Lung microvascular endothelial cell (primary cell): Measurements from ENCODE around the gene SH2D2A. TPM values are rescaled to one million over a fixed set of nuclear protein-coding genes. Genes with fewer than 3 reads are reported as not detected.

Source experiments
- DNase-seq, 2 donors: peaks; one replicate each; pipeline versions ENCODE4 v3.0.0 to v3.0.0-alpha.2; 2010; ENCODE audit warnings: low read depth in 2 of 2
- total RNA-seq: library from RNA; depleted of rRNA; stranded (reverse); fragments of >200 nt; gene quantifications from 2 replicates; pipeline ENCODE4 v1.2.1, GENCODE V29; 2014

SH2D2A gene
- total RNA-seq, 1 donor from 2014 or later: not detected

DNA sequence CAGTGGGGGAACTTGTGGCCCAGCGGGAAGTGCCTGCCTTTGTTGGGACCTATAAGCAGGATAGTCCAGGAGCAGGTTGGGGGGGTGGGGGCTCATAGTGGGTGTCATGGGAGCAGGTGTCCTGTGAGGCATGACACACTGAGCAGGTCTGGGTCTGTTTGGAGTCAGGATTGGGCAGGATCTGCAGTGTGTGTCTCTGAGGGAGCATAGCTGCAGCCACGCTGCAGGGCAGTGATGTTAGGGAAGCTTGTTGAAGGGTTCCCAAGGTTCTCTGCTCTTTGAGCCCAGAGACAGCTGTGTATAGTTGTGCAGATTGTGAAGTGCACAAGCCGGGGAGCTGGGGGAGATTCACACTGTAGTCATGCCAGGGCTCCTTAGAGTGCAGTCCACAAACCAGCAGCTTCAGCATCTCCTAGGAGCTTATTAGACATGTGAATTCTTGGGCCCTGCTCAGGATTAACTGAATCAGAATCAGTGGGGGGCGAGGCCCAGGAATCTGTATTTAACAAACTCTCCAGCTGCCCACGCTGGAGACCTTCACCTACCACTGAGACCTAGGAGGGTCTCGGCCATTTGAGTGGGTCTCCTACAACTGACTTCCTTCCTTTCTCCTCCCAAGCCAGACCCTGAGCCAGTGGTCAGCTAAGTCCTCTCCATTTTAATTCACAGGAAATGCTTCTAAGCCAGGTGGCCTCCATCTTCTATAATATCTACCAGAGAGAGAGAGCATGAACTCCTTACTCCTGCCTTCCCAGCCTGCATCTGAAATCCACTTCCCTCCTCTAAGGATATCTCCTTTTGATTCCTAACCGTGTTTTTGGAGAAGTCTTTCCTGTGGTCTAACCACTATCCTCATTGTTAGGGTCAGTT, 31.2 kb upstream of the SH2D2A start:
- no peak for DNase-seq

DNA sequence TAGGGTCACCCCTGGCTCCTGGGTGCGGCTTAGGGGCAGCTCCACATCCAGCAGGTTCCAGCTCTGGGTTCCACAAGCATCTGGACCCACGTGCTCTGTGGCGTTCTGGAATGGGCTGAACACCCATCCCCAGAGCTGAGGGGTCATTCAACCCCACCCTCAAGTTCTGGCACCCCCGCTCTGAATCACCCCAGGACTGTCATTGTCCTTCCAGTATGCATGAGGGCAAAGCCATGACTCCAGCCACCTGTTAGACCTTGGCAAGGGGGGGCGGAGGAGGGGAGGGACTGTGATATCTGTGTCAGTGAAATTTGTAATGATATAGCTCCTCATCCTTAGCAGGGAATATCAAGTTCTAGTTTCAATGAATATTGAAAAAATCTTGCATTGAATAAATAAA, 30.0 kb upstream of the SH2D2A start:
- DNase-seq: no peak

DNA sequence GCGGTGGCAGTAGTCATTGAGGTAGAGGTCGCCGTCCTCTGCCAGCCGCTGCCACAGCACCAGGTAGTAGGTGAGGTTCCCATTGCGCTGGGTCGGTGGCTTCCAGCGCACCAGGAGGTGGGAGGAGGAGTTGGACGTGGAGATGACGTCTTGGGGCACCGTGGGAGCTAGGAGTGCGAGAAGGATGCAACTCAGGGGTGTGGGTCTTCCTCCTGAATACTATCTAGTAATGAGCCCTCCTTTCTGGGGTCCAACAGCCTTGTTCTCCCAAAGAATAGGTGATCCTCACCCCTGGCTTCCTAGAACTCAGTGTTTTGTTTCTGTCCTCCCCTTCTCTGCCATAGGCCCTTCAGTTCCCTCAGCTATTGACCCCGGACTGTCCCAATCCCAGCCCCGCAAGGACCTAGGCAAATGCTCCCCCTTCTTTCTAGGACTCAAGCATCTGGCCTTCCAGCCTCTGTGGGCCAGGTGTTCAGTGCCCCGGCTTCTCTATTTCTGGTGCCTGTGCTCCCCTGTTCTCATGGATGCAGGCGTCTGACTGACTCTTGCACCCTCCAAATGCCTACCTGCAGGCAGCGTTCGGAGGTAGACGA, 29.4 kb upstream of the SH2D2A start:
- DNase-seq: no peak

DNA sequence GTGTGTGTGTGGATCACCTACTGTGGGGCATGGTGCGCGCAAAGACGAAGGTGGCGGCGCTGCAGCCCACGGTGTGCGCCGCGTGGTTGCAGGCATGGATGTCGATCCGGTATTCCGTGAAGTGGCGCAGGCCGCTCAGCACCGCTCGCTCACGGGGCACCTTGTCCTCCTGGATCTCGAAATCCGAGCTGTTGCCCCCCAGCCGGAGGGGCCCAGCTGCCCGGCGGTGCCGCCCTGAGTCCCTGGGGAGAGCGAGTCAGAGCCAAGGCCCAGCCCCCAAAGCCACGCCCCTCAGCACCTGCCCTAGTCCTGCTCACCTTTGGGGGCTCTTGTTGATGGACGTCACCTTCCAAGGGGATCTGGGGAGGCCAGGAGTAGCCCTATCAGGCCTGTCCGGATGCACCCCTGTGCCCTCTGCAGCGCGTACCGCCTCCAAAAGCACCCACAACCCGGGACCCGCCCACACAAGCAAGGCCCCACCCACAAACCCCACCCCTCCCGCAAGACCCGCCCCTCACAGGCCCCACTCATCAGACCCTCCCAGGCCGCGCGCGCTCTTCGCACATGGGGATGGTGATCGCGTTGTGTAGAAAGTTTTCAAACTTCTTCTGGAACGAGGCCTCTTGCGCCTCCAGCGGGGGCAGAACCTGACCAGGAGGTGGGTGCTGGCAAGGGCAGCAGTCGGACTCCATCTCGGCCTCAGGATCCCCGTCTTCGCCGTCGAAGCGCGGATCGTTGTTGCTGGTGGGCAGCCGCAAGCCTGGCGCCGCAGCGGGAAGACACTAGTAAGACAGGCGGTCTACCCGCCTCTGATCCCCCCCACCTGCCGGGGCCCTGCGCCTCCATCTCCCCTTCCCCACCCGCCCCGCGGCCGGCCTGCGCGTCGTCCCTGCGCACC, 28.7 kb upstream of the SH2D2A start:
- no peak for DNase-seq

DNA sequence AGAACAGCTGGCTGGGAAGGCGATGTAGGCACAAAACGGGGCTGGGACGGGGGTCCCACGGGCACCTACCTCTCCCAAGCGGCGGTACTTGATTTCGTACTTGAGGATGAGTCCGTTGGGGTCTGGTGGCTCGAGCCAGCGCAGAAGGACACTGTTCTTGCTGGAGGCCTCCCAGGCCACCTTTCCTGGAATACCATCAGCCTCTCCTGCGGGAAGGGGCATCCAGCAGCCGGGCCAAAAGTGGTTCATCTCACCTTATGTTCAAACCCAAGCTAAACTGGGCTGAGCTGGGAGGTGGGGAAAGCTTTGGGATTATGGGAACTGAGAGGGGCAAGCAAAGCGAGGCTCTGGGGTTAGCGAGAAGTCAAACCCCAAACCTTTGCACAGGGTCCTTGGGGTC, 28.0 kb upstream of the SH2D2A start:
- DNase-seq: no peak

DNA sequence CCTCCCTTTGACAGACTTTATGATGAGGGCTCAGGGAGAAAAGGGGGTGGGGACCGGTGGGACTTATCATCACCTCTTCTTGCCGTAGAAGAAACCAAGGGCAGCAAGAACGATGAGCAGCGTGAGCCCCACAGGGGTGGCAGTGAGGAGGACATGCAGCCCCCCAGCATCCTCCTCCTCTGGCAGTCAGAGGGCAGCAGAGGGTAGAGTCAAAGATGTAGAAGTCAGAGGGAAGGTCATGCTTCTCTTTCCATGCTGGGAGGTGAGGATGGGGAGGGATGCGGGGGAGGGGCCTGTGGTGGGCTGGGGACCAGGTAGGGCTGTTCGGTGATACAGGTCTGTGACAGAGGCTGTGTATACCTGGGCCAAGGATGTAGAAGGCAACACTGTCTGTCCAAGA, 27.5 kb upstream of the SH2D2A start:
- no peak for DNase-seq

DNA sequence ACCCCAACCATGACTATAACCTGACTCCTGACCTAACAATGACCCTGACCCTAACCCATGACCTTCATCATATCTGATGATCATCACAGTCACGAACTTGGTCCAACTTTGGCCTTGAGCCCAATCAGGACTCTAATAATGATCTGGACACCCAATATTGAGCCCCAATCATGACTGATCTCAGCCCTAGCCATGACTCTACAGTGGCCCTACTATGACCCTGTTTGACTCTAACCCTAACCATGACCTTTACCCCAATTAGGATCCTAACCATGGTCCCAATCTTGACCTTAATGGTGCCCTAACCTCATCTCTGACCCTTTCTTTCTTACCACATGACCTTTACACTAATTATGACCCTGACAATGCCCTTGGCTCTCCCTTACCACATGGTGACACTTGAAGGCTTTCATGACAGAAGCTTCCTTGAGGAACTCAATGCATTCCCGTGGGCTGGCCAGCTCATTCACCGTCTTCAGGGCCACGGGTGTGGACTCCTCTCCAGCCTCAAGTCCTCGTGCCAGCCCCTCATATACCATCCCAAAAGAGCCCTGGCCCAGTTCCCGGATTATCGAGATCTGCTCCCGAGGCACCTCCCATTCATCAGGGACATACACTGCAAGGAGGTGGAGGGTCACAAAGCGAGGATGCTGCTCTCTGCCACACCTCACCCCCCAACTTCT, 26.1 kb upstream of the SH2D2A start:
- no peak for DNase-seq

DNA sequence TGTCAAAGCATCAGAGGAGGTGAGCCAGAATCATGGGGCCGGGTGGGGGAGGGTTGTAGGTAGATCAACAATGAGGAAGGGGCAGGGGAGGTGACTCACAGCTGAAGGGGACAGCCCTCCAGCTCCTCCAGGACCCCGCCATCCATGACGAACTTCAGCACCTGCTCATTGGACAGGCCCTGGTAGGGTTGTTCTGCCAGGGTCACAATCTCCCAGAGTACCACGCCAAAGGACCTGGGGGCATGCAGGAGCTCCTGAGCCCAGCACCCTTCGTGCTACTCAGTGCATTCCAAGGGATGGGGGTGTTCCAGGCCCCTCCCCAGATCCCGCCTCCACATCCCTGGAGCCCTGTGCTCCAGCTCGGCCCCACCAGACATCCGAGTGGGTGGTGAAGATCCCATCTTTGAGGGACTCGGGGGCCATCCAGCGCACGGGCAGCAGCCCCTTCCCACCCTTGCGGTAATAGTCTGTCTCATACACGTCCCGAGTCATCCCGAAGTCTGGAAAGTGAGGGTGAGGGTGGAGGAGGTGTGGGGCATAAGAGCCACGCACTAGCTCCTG, 24.7 kb upstream of the SH2D2A start:
- no peak for DNase-seq

DNA sequence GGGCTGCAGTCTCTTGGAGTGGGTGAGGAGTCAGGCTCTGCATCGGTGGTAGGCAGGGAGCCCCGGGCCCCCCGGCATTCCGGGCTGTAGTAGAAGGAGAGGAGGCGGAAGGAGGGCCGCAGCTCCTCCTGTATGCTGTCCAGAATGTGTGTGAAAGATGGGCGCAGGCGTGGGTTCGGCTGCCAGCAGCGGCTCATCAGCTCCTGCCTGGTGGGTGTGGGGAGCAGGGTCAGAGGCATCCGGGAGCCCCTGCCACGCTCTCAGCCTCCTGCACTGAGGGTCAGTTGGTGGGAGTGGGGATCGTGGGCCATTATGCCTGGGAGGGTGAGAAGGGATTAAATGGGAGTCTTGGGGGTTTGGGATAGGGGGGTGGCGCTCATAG, 24.2 kb upstream of the SH2D2A start:
- no peak for DNase-seq

DNA sequence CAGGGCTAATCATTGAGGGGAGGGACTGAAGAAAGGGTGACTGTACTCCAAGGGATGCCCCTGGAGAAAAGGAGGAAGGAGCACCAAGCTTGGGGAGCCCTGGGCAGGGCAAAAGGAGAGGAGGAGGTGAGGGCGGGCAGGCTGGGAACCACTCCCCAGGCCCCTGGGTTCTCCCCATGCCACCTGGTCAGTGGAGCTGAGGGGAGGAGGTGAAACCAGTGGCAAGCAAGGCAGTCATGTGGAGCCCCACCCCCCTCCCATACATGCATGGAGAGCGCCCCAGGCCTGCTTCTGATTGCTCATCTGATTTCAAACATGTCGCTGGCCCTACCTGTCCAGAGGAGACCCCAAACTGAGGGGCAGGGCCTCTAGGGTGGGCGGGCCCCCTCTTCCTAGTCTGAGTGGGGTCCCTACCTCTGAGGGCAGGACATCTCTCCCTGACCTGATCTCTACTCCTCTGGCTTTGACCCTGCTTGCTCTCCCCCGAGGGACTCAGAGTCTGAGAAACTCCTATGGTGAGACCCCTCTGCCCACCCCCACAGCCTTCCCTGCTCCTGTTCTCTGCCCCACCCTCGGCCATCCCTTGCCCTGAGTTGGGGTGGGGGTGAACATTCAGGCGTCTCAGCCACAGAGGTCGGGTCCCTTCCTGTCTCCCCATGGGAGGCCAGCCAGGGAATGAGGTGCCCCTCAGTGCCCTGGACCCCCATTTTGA, 23.7 kb upstream of the SH2D2A start:
- DNase-seq: no peak

DNA sequence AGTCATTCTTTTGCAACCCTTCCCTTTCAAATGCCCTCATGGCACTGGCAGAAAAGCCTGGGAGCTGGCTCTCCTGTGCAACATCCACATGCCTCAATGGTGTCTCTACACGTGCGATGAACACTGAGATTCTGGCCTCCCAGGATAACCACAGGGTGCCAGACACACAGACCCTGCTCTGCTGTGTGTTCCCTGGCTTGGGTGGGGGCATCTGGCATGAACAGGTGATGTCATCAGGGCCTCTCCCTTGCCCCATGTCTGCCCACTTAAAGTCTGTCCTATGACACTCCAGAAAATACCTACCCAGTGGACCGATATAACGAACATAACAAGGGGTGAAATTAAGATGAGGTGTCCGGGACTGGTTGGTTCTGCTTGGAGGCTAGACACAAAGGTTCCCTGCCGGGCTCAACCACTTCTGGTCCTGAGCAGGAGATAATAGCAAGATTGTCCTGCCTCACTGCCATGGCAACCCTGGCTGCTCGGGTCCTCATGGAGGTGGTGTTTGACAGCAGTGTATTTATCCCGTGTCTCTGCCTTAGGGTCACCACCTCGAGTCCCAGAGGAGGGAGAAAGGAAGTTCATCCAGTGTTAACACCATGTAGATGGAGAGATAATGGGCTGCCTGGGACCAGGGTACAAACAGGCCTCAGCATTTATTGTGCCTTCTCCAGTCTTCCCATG, 22.9 kb upstream of the SH2D2A start:
- no peak for DNase-seq

DNA sequence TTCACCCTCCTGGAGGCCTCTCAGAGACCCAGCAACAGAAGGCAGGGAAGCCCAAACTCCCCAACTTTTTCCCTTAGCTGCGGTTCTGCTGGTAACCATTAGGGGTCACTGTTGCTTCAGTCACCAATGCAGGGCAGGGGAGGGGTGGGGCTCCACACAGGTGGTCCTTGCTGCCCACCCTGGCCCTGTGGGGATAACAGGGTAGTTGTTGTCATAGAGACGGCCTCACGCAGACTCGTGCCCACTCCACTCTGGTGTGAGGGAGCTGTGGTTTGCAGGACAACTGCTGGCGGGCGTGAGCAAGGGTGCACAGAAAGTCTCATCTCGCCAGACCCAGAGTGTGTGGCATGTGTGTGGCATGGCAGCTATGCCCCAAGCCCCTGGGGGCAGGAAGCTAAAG, 22.3 kb upstream of the SH2D2A start:
- peak in 1 of 2 donors; percentile 44 for DNase-seq

DNA sequence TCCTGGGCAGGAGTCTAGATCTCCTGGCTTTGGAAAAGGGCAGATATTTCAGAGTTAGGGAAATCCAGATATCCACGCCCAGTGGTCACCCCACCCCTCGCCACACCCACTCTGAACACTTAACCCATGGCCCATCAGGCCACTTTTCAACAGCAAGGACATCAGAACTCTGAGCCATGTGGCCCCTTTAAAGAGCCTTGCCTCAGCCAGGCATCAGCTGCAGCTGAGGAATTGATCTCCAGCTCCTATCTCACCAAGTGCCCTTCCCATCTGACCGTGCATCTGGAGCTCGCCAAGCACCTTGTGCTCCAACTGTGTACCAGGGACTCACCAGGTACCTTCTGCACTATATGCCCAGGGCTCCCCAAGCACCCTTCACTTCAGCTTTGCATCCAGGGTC, 20.2 kb upstream of the SH2D2A start:
- DNase-seq: no peak

DNA sequence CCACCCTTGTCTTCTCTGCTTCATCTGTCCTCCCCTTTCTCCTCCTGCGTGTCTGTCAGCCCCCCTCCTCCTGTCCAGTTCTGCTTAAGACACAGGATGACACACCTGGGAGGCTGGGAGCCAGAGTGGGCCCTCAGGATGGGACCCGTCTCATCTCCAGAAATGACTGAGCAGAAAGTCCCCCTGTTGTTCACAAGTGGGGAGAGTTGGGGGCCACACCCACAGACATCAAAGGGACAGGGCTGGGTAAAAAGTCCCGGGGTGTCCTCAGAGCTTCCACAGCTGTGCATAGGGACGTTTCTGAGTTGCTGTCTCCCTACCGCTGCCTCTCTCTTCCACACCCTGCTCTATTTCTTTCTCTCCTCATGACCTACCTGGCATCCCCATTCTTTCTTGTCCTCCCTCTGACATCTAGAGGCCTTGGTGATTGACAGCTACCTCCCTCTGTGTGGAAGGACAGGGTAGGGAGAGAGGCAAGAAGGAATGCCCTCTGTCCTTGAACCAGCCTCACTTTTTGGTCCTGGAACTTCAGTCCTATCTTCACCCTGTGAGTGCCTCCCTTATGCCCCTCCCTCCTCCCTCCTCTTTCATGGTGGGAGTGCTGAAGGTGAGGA, 19.5 kb upstream of the SH2D2A start:
- DNase-seq: no peak

DNA sequence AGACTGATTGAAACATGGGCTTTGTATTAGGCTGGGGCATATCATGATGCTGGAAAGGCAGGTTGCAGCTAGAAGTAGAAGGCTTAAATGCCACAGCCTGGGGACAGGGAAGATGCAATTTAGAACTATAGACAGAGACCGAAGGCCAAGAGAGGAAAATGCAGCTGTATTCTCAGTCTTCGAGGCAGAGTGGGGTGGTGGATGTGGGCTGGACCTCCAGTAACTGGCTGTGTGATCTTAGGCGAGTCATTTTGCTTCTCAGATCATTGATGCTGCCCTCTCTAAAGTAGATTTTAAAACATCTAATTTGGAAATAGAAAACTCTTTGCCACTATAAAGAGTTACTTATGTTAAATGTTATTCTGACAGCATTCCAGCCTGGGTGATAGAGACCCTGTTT, 17.7 kb upstream of the SH2D2A start:
- DNase-seq: no peak

DNA sequence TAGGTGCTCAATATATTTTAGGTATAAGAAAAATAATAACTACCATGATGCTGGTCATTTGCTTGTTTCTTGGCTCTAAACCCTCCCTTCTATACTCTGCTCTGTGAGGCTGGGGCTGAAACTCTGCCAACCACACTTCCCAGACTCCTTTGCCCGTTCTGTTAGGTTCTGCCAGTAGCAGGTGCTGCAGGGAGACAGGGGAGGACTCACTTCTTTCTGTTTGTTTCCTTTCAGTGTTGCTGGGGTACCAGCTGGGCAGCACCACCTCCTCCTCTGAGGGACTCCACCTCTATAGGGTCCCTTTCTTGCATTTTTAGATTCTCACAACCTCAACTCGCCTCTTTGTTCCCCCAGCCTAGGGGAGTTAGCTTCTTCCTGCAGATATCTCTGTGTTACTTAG, 17.0 kb upstream of the SH2D2A start:
- no peak for DNase-seq

DNA sequence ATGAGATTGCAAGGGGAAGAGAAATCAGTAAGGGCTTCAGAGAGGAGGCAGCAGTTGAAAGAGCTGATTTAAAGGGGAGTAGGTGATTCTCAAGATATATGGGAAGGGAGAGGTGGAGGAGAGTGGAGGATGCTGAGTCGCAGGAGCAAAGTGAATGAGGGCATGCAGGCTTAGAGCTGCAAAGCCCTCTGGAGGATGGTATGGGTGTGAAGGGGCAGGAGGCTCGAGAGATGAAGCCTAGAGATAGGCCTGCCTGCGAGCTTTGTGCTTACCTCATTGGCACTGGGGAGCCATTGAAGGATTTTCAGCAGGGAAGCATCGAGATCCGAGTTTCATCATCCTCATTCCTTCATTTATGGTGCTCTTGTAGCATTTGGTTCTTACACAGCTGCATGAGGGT, 15.8 kb upstream of the SH2D2A start:
- no peak for DNase-seq

DNA sequence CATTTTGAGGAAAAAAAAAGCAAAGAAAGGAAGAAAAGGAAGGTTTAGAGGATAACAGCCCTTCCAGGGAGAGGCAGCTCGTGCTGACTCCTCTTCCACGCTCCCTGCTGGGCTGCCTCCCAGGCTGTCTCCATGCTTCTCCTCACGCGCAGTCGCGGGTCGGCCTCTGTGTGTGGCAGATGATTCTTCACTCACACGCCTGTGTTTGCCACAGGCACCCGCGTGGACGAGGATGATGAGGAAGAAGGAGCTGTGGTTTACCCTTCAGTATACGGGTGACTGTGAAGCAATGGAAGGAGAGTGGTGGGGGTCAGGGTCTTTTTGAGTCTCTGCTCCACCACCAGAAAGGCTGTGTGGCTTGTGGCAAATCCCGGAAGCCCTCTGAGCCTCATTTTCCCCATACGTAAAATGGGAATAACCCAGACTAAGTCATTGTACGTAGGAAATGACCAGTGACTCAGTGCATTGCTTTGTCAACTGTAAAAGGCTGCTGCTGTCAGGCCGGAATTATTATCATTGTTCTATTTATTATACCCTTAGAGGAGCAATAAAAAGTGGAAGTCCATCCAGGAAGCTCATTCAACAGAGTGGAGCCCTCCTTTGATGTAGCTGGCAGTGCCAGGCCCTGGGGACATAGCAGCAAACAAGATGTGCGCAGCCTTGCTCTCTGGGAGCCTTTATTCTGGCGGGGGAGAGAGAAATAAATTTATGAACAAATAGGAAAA, 11.9 kb upstream of the SH2D2A start:
- DNase-seq: peak; percentile 42 to 64

DNA sequence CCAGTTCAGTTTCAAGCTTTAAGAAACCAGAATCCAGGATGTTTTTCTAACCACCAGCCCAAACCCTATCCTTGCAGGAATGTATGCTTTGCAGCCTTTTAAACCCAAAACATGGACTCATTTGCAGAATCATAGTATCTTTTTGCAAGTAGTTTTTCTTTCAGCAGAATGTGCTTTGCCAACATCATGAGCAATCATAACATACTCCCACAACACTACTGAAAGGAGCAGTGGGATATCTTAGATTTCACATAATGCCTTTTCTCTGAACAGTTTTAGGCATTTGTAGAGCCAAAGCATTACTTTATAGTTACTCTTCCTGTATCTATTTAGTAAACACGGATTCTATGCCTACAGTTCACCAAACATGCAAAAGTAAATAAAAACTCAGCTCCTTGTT, 10.0 kb upstream of the SH2D2A start:
- no peak for DNase-seq
